ENCODE results near the gene ESPN. TPM values are rescaled to one million over a fixed set of nuclear protein-coding genes. Genes with fewer than 3 reads are reported as not detected.

The ESPN gene
- total and polyA plus RNA-seq, 12 donors: 0.16 to 10.8 (median 6.1) TPM

DNA sequence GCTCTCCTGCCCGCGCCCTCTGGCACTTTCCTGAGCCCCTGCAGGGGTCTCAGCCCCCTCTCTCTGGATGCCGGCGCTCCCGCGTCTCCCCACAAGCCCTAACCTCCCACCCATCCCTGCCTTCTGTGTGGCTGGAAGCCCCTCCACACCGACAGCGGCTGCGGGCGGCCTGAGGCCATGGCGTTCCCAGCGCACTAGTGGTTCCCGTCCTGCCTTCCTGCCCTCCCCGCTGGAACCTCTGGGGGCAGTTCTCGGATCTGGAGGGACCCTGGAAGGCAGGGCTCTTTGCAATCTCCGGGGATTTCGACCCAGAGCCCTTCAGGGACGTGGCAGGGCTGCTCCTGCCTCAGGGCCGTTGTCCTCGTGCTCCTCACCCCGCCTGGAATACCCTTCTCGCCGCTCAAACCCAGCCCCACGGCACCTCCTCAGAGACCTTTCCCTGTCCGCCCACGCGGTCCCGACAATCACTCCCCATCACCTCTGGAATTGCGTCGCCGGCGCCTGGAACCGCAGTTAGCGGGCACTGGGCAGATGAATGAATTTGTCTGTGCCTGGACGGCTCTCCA lies 493 bp upstream of the ESPN start:
- Histone ChIP-seq H3K27ac (no peak overlapping the region), H3K36me3 (replicated peaks in 1 of 2) (no peaks in the 10 kb centered on the region), H3K4me1 (replicated peaks in 1 of 2) (peaks cover 28 to 46% of the 10 kb centered on the region in 2 donors), H3K27me3 (peaks cover 42% of the 10 kb centered on the region), H3K4me3 (peak overlapping the region in 1 of 4 donors; percentile 13), H3K9me3 (replicated peaks in 1 of 3) (no peaks in the 10 kb centered on the region)
- DNase-seq: no peak
- intact Hi-C loops (cut with DNase I): no loop called here
- no peak for TF ChIP-seq POLR2A (IDR thresholded peaks at IDR 0.05)
- TF ChIP-seq, protein P1, sequence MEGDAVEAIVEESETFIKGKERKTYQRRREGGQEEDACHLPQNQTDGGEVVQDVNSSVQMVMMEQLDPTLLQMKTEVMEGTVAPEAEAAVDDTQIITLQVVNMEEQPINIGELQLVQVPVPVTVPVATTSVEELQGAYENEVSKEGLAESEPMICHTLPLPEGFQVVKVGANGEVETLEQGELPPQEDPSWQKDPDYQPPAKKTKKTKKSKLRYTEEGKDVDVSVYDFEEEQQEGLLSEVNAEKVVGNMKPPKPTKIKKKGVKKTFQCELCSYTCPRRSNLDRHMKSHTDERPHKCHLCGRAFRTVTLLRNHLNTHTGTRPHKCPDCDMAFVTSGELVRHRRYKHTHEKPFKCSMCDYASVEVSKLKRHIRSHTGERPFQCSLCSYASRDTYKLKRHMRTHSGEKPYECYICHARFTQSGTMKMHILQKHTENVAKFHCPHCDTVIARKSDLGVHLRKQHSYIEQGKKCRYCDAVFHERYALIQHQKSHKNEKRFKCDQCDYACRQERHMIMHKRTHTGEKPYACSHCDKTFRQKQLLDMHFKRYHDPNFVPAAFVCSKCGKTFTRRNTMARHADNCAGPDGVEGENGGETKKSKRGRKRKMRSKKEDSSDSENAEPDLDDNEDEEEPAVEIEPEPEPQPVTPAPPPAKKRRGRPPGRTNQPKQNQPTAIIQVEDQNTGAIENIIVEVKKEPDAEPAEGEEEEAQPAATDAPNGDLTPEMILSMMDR (IDR thresholded peaks at IDR 0.05): no peak
- WGBS, 4 donors: 4 to 8% (median 6%) methylated on average over 15 to 35 of the region's 35 CpGs

DNA sequence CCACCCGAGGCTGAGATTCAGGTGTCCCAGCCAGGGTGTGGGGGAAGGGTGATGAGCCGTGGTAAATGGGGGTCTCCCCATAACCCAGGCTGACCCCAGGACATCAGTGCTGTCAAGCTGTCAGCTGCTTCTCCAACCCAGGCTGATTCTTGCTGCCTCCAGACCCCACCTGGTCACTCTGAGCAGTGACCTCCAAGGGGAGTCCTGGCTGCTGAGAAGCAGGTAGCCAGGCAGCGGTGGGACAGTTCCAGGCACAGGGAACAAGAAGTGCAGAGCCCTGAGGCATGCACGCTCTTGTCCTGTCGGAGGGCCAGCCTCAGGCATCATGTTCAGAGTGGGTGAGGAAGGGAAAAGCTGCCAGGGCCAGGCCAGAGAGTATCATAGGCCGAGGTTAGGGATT lies 1.1 kb downstream of the ESPN start:
- no peaks in the 10 kb centered on the region for H3K9me3 ChIP-seq (replicated peaks in 1 of 3)
- intact Hi-C loops (cut with DNase I): no loop called here
- H3K27me3 ChIP-seq: peaks cover 27% of the 10 kb centered on the region
- TF ChIP-seq, protein P1 (IDR thresholded peaks at IDR 0.05): no peak
- TF ChIP-seq POLR2A (IDR thresholded peaks at IDR 0.05): no peak
- no peak overlapping the region for H3K27ac ChIP-seq
- no peaks in the 10 kb centered on the region for H3K36me3 ChIP-seq (replicated peaks in 1 of 2)
- H3K4me3 ChIP-seq: no peak overlapping the region
- DNase-seq: no peak
- WGBS, 4 donors: 68 to 77% (median 75%) methylated on average over 5 to 6 of the region's 6 CpGs
- peaks cover 19 to 30% of the 10 kb centered on the region in 2 donors for H3K4me1 ChIP-seq (replicated peaks in 1 of 2)

DNA sequence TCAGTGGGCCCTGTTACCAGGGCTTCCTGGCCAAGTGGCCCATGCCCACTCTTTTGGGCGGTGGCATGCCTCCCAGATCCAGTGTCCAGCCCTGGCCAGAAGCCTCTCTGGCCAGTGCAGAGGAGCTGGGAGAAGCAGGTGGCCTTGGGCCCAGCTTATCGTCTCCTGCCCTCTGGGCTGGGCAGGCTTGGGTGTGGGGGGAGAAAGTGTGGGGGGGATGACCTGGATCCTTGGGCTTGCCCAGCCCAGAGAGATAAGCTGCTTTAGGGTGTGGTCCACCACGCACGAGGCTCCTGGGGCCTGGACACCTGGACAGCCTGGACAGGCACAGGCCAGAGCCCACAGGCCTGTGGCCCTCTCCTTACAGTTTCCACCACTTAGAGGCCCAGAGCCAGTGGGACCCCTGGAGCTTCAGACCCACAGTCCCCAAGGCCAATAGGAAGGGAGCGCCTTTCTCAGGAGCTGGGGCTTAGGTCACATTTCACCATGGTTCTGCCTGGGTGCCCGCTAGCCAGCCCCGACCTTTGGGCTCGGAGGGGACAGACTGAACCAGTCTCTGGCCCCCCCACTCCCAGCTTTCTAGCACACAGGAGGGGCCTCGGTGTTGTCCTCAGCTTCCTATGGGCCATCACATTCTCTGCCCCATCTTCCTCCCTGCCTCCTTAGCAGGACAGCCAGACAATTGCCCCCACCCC lies 1.8 kb downstream of the ESPN start:
- Histone ChIP-seq H3K27ac (no peak overlapping the region), H3K9me3 (replicated peaks in 1 of 3) (no peaks in the 10 kb centered on the region), H3K27me3 (peaks cover 22% of the 10 kb centered on the region), H3K36me3 (replicated peaks in 1 of 2) (no peaks in the 10 kb centered on the region), H3K4me1 (replicated peaks in 1 of 2) (peaks cover 19 to 30% of the 10 kb centered on the region in 2 donors), H3K4me3 (no peak overlapping the region)
- WGBS, 4 donors: 62 to 80% (median 64%) methylated on average over 3 to 9 of the region's 9 CpGs
- peak in 4 of 7 donors; percentile 50 to 71 (median 55) for DNase-seq
- TF ChIP-seq, protein P1 (IDR thresholded peaks at IDR 0.05): no peak
- no peak for TF ChIP-seq POLR2A (IDR thresholded peaks at IDR 0.05)
- intact Hi-C loops (cut with DNase I): no loop called here

DNA sequence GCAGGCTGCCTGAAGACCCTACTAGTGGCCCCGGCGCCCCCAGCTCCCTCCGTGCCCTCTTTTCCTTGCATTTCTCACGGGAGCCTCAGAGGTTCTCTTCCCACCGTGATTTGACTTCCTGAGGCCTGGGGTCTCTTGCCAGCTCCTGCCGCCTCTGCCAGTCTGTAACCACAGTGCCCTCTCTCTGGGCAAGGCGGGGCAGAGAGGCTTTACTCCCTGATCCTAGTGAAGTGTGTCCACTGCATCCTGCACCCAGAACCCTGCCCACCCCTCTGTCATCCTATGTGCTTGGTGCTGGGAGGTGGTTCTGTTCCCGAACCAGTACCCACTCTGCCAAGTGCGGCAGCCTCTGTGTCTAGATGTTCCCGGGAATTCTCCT lies 2.4 kb downstream of the ESPN start:
- Histone ChIP-seq H3K27me3 (peaks cover 22% of the 10 kb centered on the region), H3K9me3 (replicated peaks in 1 of 3) (no peaks in the 10 kb centered on the region), H3K4me3 (no peak overlapping the region), H3K4me1 (replicated peaks in 1 of 2) (peaks cover 19 to 30% of the 10 kb centered on the region in 2 donors), H3K36me3 (replicated peaks in 1 of 2) (no peaks in the 10 kb centered on the region), H3K27ac (no peak overlapping the region)
- no peak for DNase-seq
- TF ChIP-seq POLR2A (IDR thresholded peaks at IDR 0.05): no peak
- TF ChIP-seq, protein P1 (IDR thresholded peaks at IDR 0.05): no peak
- WGBS, 4 donors: 80 to 86% (median 84%) methylated on average over 7 to 10 of the region's 10 CpGs
- intact Hi-C loops (cut with DNase I): no loop called here

All from adrenal gland (tissue), 12 donors.